GM19397 (cell line): ENCODE measurements around the gene HLA-G.
"Not testable (repeated sequence)": the region's sequence is repeated elsewhere in the genome, so short reads cannot be mapped to it uniquely, and the experiment has no call there.

Experiments
- ATAC-seq: cut with Tn5 transposase; IDR thresholded peaks from one replicate; pipeline ENCODE4 v1.9.1; 2021; ENCODE audit warnings: mild to moderate bottlenecking, moderate library complexity; ENCODE audit not compliant: unreplicated experiment

Gene HLA-G

GRCh38 chr6:29827579-29828470, at the start of gene HLA-G:
TSS of gene HLA-G (plus strand) at chr6:29827825. CDS start at chr6:29827845, 20 bp downstream.
- ATAC-seq, result no peak

DNA sequence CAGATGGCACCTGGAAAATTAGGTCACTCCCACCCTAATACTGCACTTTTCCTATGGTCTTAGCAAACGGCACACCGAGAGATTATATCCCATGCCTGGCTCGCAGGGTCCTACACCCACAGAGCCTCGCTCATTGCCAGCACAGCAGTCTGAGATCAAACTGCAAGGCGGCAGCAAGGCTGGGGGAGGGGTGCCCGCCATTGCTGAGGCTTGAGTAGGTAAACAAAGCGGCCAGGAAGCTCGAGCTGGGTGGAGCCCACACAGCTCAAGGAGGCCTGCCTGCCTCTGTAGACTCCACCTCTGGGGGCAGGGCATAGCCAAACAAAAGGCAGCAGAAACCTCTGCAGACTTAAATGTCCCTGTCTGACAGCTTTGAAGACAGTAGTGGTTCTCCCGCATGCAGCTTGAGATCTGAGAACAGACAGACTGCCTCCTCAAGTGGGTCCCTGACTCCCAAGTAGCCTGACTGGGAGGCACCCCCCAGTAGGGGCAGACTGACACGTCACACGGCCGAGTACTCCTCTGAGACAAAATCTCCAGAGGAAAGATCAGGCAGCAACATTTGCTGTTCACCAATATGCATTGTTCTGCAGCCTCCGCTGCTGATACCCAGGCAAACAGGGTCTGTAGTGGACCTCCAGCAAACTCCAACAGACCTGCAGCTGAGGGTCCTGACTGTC, 47.5 kb upstream of the HLA-G start:
- ATAC-seq, result not testable (repeated sequence)

- ATAC-seq, result no peak
Measured at GRCh38 chr6:29789176-29789575, 38.4 kb upstream of the HLA-G start.

- no peak for ATAC-seq
Measured at GRCh38 chr6:29790626-29791025, 37.0 kb upstream of the HLA-G start.

DNA sequence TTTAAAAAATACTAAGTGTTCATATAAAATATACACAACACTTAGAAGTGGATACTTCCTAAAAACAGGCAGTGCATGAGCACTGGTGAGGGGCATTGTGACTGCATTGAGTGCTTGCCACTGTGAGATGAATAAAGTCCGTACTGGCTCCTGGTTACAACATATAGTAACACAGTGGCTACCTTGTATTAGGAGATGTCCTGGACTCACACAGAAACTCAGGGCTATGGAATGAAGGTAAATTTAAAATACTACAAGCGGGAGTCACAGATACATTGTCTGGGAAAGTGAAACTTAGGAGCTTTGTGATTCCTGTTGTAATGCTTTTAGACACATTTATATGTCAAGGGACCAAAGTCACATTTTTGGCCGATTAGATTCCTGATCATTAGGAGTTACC, 36.5 kb upstream of the HLA-G start:
- ATAC-seq, result no peak

DNA sequence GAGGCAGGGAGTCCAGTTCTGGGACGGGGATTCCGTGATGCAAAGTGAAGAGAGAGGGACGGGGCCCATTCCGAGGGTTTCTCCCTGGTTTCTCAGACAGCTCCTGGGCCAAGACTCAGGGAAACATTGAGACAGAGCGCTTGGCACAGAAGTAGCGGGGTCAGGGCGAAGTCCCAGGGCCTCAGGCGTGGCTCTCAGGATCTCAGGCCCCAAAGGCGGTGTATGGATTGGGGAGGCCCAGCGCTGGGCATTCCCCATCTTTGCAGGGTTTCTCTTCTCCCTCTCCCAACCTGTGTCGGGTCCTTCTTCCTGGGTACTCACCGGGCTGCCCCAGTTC, 35.9 kb upstream of the HLA-G start:
- no peak for ATAC-seq

- ATAC-seq, result no peak
Measured at GRCh38 chr6:29792123-29793035, 35.2 kb upstream of the HLA-G start.

GRCh38 chr6:29793036-29793356, 34.6 kb upstream of the HLA-G start:
- no peak for ATAC-seq

GRCh38 chr6:29793796-29794195, 33.8 kb upstream of the HLA-G start:
- ATAC-seq, result no peak

DNA sequence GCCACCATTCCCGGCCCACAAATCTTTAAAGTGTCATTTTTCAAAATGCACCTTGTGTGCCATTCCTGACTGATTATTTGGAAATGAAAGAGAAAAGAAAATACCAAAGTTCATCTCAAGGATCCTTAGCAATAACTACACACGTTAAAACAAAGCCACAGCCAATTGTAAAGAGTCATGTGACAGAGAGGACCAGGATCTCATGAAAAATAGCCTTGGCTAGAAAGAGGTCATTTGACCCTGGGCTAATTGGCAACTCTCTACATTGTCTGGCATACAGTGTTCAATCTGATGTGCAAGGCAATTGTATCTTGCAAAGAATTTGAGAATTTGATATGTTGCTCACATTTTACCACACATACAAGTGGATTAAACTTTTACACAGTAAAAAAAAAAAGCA, 31.6 kb upstream of the HLA-G start:
- ATAC-seq, result no peak

GRCh38 chr6:29797135-29797534, 30.5 kb upstream of the HLA-G start:
- ATAC-seq, result no peak

GRCh38 chr6:29797966-29798365, 29.7 kb upstream of the HLA-G start:
- no peak for ATAC-seq

DNA sequence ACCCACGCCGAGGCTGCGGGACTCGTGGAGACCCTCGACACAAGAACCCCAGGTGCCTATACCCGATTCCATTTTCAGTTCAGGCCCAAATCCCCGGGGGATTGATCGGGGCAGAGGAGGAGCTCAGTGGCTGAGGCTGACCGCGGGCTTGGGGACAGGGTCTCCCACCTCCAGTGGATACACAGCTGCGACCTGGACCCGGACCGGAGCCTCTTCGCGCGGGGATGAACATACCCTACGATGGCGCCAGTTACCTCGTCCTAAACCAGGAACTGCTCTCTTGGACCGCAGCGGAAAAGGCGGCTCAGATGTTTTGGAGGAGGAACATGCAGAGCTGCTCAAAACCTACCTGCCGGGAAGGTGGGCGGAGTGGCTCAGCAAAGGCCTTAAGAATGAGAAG, 27.4 kb upstream of the HLA-G start:
- no peak for ATAC-seq

DNA sequence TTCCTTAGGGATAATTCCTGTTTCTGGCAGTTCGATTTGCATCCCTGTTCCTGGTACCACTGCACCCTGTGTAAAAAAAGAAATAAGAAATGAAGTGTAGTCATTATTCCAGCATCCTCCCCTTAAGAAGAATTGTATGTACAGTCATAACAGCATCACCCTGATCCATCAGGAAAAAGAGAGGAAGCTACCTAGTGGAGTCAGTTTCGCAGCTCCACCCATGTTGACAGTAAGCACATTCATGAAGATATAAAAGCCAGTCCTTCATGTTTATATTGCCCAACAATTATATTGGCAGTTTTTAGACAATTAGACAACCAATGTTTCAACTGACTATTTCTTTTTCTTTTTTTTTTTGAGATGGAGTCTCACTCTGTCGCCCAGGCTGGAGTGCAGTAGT, 21.2 kb upstream of the HLA-G start:
- no peak for ATAC-seq

DNA sequence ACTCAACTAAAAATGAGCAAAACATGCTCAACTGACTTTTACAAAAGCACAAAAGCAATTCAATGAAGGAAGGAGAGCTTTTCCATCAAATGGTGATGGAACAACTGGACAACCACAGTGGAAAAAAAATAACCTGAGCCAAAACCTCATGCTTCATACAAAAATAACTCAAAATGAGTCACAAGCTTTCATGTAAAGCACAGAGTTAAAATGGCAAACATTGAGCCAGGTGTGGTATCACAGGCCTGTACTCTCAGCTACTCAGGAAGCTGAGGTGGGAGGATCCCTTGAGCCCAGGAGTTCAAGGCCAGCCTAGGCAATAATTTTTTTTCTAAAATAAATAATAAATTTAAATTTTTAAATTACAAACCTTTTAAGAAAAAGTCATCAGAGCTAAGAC, 18.4 kb upstream of the HLA-G start:
- ATAC-seq, result no peak

DNA sequence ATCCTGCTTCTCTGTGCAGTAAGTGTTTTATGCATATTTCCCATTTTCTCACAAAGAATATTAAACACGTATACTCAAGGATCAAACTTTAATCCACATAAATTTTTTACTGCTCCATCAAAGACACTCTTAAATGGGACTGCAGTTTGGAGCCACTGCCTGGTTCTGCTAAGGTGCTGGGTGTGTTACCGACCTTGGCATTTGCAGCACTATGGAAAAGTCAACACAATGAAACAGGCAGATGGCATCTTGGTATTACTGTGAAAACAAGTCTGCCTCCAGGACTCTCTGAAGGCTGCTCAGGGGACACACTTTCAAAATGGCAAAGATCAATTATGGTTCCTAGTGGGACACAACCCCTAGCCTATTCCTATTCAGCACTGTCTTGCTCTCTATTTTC, 17.3 kb upstream of the HLA-G start:
- no peak for ATAC-seq

DNA sequence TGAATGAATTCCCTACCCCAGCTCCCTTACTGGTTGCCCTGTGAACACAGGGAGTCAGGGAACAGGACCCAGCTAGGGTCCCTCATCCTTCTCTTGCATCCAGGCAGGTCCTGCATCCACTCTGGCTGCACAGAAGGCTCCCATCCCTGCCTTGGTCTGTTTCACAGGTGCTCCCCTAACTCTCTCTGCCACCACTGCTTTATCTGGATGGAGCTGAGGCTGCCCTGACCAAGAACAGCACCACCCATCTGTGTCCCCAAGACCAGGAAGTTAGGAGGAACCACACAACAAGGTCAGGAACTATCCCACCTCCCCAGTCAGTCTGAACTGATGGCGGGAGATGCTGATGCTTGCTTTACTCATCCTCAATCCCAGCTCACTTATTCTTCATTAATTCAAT, 16.2 kb upstream of the HLA-G start:
- ATAC-seq, result no peak

DNA sequence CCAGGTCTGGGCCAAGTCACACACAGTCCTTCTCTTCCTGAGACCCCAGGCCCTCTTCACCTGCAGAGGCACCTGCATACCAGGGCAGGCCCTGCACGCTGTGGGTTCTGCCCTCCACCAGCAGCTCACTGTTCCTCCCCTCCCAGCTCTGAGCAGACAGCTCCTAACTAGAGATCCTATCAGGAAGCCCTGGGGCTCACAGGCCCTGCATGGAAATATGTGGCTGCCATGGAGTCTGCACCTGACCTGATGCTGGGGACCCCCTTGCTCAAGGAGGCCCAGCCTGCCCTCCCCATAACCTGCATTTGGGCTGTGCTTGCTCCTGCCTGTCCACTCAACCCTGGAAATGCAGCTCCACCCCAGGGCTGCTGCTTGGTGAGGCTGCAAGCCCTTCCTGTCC, 14.6 kb upstream of the HLA-G start:
- no peak for ATAC-seq

DNA sequence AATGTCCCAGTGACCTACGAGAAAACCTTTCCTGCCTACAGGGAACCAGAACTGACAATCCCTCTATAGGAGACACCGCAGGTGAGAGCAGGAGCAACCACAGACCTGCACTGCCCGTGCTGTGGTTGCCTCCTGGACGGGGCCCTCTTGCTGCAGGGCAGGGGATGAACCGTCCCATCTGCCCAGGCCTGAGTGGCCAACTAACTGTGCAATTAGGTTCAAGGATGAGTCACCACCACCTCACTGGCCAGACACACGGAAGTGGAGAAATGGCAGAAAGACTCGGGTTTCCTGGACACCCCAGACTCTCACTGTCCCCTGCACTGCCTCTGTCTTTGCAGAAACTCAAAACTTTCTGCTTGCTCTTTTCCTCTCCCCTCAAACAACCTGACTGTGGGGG, 13.8 kb upstream of the HLA-G start:
- no peak for ATAC-seq

GRCh38 chr6:29814379-29815117, 13.1 kb upstream of the HLA-G start:
- no peak for ATAC-seq
